T-helper 2 cell treated with Interferon-gamma antibody and Interleukin-4, amounts not matched to agents 100 ng/mL and 5 ng/mL, for 36 hours (primary cell): ENCODE measurements around the gene ANKIB1. TPM values are rescaled to one million over a fixed set of nuclear protein-coding genes. Genes with fewer than 3 reads are reported as not detected.
"Not testable (repeated sequence)": the region's sequence is repeated elsewhere in the genome, so short reads cannot be mapped to it uniquely, and the experiment has no call there.

Experiments
- intact Hi-C: fragments of 100-400 bp; cut with micrococcal nuclease; formaldehyde crosslinking; loops from one replicate; pipeline ENCODE4 v1.15.1; 2023
- total RNA-seq: library from RNA; stranded (reverse); gene quantifications from 2 replicates; pipeline ENCODE4 v1.2.3, GENCODE V29; 2022

Gene ANKIB1
- total RNA-seq, 1 donor from 2014 or later = 59.6 TPM

GRCh38 chr7:92402920-92403759 is 157.4 kb downstream of the ANKIB1 start:
- intact Hi-C loops = loop anchor here (5.0 kb wide), 1 partner anchor 156 kb away; the partner anchor contains the start of genes ANKIB1 and KRIT1

- intact Hi-C loops = loop anchor here (5.0 kb wide), 1 partner anchor 156 kb away; the partner anchor contains the start of genes ANKIB1 and KRIT1
These were observed 157.9 kb downstream of the ANKIB1 start for GRCh38 chr7:92403760-92404074.

DNA sequence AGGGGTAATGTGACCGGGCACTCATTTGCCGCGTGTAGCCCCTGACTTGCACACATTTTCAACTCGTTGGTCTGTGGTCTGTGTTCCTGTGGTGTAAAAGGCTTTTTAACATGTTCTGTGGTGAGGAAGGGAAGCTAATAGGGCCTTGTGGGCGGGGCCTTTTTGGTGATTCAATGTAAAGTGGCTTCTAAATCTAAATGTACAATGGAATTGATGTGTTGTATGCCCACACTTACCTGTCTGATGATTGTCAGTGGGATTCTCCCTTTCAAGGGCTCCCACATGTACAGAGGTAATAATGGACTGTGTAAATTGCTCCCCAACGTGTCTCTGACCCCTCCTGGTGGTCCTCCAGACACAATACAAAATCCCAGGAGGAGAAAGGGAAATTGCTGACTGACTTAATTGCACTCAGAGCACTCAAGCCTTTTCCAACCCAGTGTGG is 158.4 kb downstream of the ANKIB1 start:
- intact Hi-C loops = loop anchor here (5.0 kb wide), 1 partner anchor 157 kb away; the partner anchor contains the start of genes ANKIB1 and KRIT1

DNA sequence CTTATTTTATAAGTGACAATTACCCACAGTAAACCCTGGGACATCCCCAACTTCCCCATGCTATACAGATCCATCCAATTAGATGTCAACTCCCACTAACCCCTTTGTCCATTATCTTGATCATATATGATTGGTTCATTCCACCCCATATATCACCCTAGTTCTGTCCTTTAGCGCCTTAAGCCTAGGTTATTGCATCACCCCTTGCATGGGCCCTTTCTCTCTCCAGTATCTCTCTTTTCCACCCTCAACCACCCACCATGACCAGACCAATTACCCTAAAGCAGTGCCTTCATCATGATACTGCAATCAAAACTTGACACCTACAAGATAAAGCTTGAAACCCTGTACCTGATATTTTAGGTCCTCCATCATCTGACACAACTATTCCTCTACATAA is 163.6 kb downstream of the ANKIB1 start:
- intact Hi-C loops = no loop called here

DNA sequence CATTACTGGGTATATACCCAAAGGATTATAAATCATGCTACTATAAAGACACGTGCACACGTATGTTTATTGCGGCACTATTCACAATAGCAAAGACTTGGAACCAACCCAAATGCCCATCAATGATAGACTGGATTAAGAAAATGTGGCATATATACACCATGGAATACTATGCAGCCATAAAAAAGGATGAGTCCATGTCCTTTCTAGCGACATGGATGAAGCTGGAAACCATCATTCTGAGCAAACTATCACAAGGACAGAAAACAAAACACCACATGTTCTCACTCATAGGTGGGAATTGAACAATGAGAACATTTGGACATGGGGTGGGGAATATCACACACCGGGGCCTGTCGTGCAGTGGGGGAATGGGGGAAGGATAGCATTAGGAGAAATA is 164.4 kb downstream of the ANKIB1 start:
- intact Hi-C loops = not testable (repeated sequence)

- intact Hi-C loops = no loop called here
These were observed 167.0 kb downstream of the ANKIB1 start for GRCh38 chr7:92412745-92413144.

DNA sequence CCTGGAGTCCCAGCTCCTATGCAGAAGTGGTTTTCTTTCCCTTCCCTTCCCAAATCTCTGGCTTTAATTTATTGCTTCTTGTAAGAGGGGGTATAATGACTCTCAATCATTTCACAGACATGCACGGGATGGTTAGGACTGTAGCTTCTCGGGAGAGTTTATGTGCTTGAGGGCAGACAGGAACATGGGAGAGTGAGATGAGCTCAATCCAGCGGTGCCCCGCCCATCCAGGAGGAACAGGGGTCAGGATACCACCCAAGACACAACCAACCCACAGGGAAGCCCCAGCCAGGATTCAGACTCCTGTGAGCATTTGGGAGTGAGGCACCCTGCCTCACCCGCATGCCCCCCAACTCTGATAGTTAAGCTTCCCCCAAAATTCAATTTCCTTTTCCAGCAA is 167.8 kb downstream of the ANKIB1 start:
- intact Hi-C loops = no loop called here

- intact Hi-C loops = no loop called here
These were observed 169.5 kb downstream of the ANKIB1 start for GRCh38 chr7:92415225-92415624.

DNA sequence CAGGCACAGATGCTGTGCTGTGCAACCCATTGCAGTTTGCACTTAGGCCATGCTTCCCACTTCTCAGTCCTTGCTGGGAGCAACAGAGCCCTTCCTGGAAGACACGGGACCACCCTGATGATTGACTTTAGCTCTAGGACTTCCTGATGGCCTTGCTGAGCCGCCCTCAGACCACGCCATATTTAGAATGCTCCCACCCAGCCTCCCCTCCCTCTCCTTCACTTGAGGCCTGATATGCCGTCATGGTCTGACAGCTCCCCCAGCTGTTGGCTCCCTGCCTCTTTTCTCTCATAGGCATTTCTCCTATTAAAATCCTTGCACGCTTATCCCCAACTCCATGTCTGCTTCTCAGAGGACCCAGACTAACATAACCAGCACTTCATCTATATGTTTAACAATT is 172.1 kb downstream of the ANKIB1 start:
- intact Hi-C loops = no loop called here

GRCh38 chr7:92421676-92422435 is 176.1 kb downstream of the ANKIB1 start:
- intact Hi-C loops = loop anchor here (5.0 to 10.0 kb wide), 2 partner anchors 413 to 635 kb away; partner anchors contain the start of gene CDK6

- intact Hi-C loops = loop anchor here (5.0 to 10.0 kb wide), 2 partner anchors 412 to 634 kb away; partner anchors contain the start of gene CDK6
These were observed 177.2 kb downstream of the ANKIB1 start for GRCh38 chr7:92422926-92423325.

GRCh38 chr7:92423710-92424131 is 177.9 kb downstream of the ANKIB1 start:
- intact Hi-C loops = loop anchor here (1.0 to 10.0 kb wide), 4 partner anchors 24 to 634 kb away; partner anchors contain the start of genes CDK6, GATAD1 and LRRD1

DNA sequence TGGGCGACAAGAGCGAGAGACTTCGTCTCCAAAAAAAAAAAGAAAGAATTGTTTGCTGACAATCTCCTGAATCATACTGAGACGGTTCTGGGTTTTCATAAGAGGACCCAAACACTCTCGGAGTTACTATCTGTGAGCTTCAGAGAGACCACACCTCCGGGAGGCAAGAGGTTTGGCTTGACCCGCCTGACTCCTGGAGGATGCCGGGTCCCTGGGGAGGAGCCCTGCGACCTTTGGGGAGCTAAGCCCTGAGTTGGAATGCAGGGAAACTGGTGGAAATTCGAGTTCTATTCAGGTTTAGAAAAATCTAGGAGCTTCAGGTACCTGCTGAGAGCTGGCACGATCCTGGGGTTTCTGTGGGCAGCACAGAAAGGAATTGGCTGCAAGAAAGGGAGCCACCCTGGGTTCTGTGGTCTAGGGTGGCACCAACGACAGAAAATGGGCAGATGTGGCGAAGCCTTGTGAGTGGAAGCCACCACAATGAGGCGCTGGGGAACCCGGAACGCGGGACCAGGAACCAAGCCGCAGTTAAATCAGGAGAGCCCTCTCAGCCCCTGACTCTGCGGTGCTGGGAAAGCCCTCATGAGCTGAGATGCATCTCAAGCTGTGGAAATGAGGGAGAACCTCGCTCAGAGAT is 179.7 kb downstream of the ANKIB1 start:
- intact Hi-C loops = loop anchor here (10.0 kb wide), 1 partner anchor 409 kb away; the partner anchor contains the start of gene CDK6

DNA sequence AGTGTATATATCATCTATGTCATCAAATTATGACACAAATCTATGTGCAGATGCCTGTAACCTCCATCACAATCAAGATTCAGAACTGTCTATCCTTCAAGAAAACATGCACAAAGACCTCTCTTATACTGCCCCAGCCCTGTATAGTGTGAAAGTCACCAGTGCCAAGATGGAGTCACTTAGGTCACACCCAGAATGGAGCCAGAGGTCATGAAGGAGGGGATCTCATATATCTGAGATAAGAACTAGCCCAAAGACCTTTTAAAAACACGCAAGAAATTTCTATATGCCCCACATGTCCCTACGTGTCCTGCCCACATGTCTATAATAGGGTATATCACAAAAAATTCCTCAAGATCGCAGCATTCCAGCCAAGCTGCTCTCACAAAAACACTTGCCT is 181.4 kb downstream of the ANKIB1 start:
- intact Hi-C loops = loop anchor here (10.0 kb wide), 1 partner anchor 408 kb away; the partner anchor contains the start of gene CDK6

- intact Hi-C loops = no loop called here
These were observed 186.6 kb downstream of the ANKIB1 start for GRCh38 chr7:92432299-92432946.

- intact Hi-C loops = no loop called here
These were observed 187.2 kb downstream of the ANKIB1 start for GRCh38 chr7:92433019-92433418.

GRCh38 chr7:92435542-92435941 is 189.8 kb downstream of the ANKIB1 start:
- intact Hi-C loops = no loop called here

DNA sequence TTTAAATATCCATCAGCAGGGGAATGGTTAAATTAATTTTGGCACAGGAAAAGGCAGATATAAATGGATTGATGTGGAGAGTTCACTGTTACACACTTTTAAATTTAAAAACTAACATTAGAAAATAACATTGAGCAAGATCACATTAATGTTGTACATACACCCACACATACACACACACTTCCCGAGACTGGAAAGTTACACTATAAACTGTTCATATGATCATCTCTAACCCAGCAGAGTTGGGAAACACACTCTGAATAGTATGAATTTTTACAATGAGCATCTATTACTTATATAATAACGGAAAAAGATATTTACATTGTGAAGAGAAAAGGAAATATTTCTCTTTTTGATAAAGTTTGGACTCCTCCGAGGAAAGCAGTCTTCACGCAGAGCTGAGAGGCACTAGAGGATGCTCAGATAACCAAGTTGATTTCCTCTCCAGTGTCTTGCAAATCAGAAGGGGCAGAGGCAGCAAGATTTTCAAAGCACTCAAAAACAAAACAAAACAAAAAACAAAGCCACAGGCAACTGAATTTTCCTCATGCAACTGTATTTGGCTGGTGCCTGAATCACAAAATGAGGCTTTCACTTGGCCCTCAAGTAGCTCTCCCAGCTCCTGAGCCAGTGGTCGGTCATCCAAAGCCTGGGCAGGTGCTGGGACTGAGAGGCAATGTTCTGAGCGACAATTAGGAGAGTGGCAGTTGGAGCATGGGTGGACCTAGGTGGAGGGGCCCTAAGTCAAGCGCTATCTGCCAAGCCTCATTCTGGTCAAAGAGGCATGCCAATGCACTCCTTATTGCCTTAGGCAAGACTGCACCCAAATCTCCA is 191.1 kb downstream of the ANKIB1 start:
- intact Hi-C loops = no loop called here

- intact Hi-C loops = no loop called here
These were observed 192.2 kb downstream of the ANKIB1 start for GRCh38 chr7:92437956-92438491.

DNA sequence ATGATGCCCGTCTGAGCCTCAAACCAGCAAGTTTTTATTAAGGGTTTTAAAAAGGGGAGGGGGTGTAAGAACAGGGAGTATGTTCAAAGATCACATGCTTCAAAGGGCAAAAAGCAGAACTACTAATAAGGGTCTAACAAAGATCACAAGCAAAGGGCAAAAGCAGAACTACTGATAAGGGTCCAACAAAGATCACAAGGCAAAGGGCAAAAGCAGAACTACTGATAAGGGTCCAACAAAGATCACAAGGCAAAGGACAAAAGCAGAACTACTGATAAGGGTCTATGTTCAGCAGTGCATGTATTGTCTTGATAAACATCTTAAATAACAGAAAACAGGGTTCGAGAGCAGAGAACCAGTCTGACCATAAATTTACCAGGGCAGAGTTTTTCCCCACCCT is 196.9 kb downstream of the ANKIB1 start:
- intact Hi-C loops = loop anchor here (10.0 kb wide), 1 partner anchor 1358 kb away; no protein-coding TSS in a partner anchor
